GM19397 (cell line): ENCODE results near the gene CAPN11.
A peak's percentile ranks its signal among the peaks of the same experiment; 100 is the strongest.

ENCODE experiments used
- ATAC-seq: cut with Tn5 transposase; IDR thresholded peaks from one replicate; pipeline ENCODE4 v1.9.1; 2021; ENCODE audit warnings: mild to moderate bottlenecking, moderate library complexity; ENCODE audit not compliant: unreplicated experiment

CAPN11 gene

DNA sequence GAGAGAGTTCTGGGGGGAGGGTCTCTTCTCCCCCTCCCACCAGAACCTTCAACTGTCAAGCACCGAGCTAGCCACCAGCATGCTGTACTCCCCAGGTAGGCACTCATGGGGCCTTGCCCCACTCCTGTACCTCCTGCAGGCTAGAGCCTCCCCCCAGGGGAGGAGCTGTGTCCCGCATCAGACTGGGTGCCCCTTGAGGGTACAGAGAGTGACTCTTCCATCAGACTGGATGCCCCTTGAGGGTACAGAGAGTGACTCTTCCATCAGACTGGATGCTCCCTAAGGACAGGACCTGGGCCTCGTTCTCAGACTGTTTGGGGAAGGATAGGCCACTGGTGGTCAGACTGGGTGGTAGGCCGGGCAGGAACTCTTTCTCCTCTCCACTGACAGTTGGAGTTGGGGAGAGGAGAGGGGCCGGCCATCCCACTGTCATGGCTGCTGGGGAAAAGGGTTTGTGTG, at the start of gene CAPN11:
Gene CAPN11, plus strand, starts transcription at position 51 of the 459 bp plus-strand sequence. Its CDS starts 29 bp downstream, at position 80.
- no peak for ATAC-seq

DNA sequence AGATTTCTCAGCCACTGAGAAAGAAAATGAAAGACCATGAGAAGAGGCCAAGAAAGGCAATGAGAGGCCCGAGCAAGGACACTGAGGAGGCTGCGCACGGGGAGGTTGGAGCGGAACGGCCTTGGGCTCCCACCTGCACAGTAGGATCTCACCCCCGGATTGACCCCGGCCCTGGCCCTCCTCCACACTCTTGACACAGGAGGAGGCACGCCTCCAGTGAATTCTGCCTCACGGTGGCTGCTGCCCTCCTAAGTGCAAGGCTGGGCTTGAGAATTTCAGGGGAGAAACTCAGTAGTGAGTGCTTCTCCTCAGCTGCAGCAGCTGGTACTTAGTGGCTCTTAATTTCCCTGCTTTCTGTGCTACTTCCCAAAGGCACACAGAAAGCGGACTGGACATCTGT, 49.4 kb upstream of the CAPN11 start:
- no peak for ATAC-seq

GRCh38 chr6:44110005-44110676, 48.5 kb upstream of the CAPN11 start:
- ATAC-seq = no peak

DNA sequence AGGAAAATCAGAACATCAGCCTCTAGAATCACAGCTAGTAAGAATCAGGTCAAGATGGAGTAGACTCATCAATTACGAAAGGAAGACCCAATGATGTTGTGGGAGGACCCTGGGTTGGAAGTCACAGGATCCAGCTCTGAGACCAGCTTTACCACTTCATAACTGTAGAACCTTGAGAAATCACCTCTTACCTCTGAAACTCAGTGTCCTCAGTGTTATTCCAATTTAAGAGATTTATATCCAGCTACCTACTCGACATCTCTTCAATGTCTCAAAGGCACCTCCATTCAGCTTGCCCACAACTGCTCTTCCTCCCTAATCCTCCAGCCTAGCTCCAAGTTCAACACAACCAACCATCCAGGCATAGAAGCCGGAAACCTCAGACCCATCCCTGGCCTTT, 47.7 kb upstream of the CAPN11 start:
- no peak for ATAC-seq

DNA sequence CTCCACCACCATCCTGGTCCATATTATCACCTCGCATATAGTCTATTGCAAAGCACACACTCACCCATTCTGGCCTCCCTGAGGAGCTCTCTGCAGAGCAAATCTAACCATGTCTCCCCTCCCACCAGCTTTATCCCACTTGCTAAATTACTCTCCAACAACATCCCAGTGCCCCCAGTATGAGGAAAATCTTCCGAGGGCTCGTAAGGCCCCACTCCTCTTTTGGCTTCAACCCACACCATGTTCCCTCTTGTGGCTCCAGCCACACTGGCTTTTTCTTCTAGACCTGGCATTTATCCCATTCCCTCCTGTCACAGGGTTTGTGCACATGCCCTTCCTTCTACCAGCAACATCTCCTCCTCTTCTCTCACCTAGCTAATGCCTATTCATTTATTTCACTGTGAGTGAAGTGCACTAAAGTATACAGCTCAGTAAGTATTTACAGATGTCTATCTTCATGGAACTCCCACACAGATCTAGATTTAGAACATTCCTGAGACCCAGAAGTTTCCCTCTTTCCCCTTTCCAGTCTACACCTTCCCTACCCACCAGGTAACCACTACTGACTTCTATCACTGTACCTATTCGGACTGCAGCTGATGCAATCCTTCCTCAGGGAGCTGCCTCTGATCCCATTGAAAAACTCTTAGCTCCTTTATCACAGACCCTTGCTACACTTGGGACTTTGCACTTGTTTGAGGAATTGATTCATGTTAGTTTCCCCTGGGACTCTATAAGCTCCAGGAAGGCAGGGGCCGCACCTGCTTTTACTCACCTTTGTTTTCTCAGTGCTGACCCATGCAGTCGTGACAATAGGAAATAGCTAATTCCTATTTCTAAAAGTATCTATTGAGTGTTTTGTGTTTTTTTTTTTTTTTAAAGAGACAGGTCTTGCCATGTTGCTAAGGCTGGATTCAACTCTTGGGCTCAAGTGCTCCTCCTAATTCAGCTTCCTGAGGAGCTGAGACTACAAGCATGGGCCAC, 46.9 kb upstream of the CAPN11 start:
- no peak for ATAC-seq

- ATAC-seq = no peak
Observed at GRCh38 chr6:44113414-44113813, 45.2 kb upstream of the CAPN11 start.

DNA sequence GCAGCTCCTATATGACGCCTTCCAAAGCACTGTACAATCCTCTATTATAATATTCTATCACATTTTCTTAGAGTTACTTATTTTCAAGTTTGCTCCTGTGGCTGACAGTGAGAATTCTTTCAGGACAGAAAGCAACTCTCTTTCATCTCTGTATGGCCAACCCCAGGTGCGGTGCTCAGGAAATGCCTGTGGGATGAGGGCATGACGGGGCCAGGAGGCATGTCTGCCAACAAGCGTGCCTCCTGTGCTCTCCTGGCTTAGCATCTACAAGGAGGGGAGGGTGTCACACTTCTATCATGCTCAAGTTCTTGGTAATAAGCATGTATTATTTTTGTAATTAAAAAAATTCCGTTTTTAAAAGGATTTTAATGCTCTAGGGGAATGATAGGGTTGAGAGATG, 42.8 kb upstream of the CAPN11 start:
- no peak for ATAC-seq

- ATAC-seq = no peak
Observed at GRCh38 chr6:44116641-44117382, 41.8 kb upstream of the CAPN11 start.

DNA sequence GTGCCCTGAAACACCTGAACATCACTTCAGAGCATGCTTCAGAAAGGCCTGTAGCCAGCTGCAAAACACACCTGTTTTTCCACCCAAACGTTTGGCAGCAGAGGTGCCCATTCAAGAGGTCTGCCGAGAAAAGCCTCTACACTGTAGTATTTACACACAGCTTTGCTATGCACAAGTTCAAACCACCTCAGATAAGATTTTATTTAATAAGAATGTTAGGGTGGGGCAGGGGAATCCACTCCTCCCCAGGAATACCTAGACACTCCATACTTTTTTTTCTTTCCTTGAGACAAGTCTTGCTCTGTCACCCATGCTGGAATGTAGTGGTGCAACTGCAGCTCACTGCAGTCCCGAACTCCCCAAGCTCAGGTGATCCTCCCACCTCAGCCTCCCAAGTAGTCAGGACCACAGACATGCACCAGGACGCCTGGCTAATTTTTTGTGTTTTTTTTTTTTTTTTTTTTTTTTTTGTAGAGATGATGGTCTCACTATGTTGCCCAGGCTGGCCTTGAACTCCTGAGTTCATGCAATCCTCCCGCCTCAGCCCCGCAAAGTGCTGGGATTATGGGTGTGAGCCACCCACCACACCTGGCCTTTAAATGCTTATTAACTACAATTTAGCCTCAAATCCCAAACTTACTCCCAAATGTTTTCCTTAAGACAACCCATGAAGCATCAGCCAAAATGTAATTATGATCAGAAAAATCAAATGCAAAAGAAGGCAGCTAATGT, 41.1 kb upstream of the CAPN11 start:
- ATAC-seq = no peak

GRCh38 chr6:44119704-44120262, 38.8 kb upstream of the CAPN11 start:
- ATAC-seq = no peak

- ATAC-seq = no peak
Observed at GRCh38 chr6:44120692-44121443, 37.8 kb upstream of the CAPN11 start.

- no peak for ATAC-seq
Observed at GRCh38 chr6:44122801-44123200, 35.8 kb upstream of the CAPN11 start.

DNA sequence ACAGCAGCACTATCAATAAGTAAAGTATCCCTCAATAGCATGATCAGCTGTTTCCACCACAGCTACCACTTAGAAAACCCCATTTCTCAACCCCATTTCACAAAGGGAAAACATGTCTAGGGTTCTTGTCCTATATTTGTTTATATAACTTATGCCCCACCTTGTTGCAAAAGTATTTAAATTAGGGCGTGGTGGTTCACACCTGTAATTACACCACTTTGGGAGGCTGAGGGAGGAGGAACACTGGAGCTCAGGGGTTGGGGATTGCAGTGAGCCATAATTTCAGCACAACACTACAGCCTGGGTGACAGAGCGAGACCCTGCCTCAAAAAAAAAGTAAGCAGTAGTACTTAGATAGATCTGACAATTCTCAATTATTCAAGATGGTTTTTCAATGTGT, 35.1 kb upstream of the CAPN11 start:
- no peak for ATAC-seq

- ATAC-seq = peak; percentile 36
Observed at GRCh38 chr6:44126320-44127149, 32.1 kb upstream of the CAPN11 start.

GRCh38 chr6:44127186-44128019, 31.2 kb upstream of the CAPN11 start, which contains the start of the genes MRPL14 and TMEM63B:
TSS of gene MRPL14 (minus strand) at chr6:44127452. CDS start at chr6:44116611, 10,841 bp downstream.
TSS of gene TMEM63B (plus strand) at chr6:44127554. CDS start at chr6:44134585, 7,031 bp downstream.
- ATAC-seq = peak; percentile 73

GRCh38 chr6:44128020-44128917, 30.4 kb upstream of the CAPN11 start:
- ATAC-seq = no peak
